Esophagus muscularis mucosa (tissue), 3 donors: ENCODE measurements around the gene PRRX2.

Experiments
- CTCF ChIP-seq, 3 experiments: fragments of 200-600 bp in 2 of 3; fragments of 450-650 bp in 1 of 3; sonication (generic) in 2 of 3; IDR thresholded peaks; one replicate each; pipeline ENCODE4 v1.5.1; 2017 to 2019; ENCODE audit warnings: antibody characterized with exemption in 3 of 3, mild to moderate bottlenecking in 2 of 3, moderate library complexity in 1 of 3
- POLR2A ChIP-seq: fragments of 450-650 bp; IDR thresholded peaks from one replicate; pipeline ENCODE4 v1.6.1; 2017; ENCODE audit warnings: antibody characterized with exemption, moderate library complexity, mild to moderate bottlenecking, low read depth
- POLR2AphosphoS5 ChIP-seq, 2 donors: sonication (generic); formaldehyde crosslinking; IDR thresholded peaks; one replicate each; pipeline ENCODE4 v1.6.1; 2017; ENCODE audit warnings: antibody characterized with exemption in 2 of 2

- TF ChIP-seq POLR2A = no peak
- TF ChIP-seq CTCF (IDR thresholded peaks at IDR 0.05) = no peak
- TF ChIP-seq POLR2AphosphoS5 (IDR thresholded peaks at IDR 0.05) = no peak
Observed at GRCh38 chr9:129719135-129719534, 53.7 kb downstream of the PRRX2 start.
